WTC11 (cell line): ENCODE results near the gene ZNF608.

ENCODE experiments used
- ELF4 ChIP-seq: sonication (generic); formaldehyde crosslinking; IDR thresholded peaks from 2 replicates; pipeline ENCODE4 v1.8.1; 2022; ENCODE audit warnings: low read depth, mild to moderate bottlenecking, moderate library complexity, missing genetic modification reagents
- NR3C1 ChIP-seq: sonication (generic); formaldehyde crosslinking; conservative IDR thresholded peaks from 2 replicates; pipeline ENCODE4 v1.8.1; 2023; ENCODE audit warnings: low read depth, mild to moderate bottlenecking, missing genetic modification reagents
- RORB ChIP-seq: fragments of 250-450 bp; sonication (Bioruptor Pico); IDR thresholded peaks from 2 replicates; pipeline ENCODE4 v1.9.0; 2021; ENCODE audit warnings: mild to moderate bottlenecking
- TF ChIP-seq, protein P1 (sequence below): sonication (generic); formaldehyde crosslinking; IDR thresholded peaks from 2 replicates; pipeline ENCODE4 v1.8.0; 2022; ENCODE audit warnings: mild to moderate bottlenecking, missing genetic modification reagents
- TF ChIP-seq, protein P2 (sequence below): fragments of 200-600 bp; IDR thresholded peaks from 2 replicates; pipeline ENCODE4 v1.8.0; 2022; ENCODE audit warnings: antibody characterized with exemption
- TF ChIP-seq, protein P3 (sequence below): sonication (generic); formaldehyde crosslinking; IDR thresholded peaks from 2 replicates; pipeline ENCODE4 v1.8.1; 2023; ENCODE audit warnings: mild to moderate bottlenecking, missing genetic modification reagents, borderline replicate concordance

DNA sequence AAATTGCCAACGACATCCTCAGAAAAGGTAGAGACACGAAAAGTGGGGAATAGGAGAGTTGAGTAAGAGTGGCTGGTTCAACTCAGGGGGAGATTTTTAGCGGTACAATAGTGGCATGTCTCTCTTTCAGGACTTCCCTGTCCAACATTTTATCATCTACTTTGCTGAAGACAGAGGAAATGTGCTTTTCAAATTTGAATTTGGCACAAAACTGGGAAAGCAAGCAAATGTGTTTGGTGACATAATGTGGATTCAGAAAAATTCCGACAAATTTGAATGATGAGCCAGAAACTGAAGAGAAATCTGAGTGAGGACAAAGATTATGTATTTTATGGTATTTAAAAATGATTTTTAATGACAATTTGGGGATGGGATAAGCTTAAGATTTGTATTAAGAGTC, 33.6 kb upstream of the ZNF608 start:
- TF ChIP-seq, protein P1, sequence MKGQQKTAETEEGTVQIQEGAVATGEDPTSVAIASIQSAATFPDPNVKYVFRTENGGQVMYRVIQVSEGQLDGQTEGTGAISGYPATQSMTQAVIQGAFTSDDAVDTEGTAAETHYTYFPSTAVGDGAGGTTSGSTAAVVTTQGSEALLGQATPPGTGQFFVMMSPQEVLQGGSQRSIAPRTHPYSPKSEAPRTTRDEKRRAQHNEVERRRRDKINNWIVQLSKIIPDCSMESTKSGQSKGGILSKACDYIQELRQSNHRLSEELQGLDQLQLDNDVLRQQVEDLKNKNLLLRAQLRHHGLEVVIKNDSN = no peak
- TF ChIP-seq ELF4 (no peak), NR3C1 (CRISPR knock-in tag) (no peak), RORB (no peak)
- TF ChIP-seq, protein P2, sequence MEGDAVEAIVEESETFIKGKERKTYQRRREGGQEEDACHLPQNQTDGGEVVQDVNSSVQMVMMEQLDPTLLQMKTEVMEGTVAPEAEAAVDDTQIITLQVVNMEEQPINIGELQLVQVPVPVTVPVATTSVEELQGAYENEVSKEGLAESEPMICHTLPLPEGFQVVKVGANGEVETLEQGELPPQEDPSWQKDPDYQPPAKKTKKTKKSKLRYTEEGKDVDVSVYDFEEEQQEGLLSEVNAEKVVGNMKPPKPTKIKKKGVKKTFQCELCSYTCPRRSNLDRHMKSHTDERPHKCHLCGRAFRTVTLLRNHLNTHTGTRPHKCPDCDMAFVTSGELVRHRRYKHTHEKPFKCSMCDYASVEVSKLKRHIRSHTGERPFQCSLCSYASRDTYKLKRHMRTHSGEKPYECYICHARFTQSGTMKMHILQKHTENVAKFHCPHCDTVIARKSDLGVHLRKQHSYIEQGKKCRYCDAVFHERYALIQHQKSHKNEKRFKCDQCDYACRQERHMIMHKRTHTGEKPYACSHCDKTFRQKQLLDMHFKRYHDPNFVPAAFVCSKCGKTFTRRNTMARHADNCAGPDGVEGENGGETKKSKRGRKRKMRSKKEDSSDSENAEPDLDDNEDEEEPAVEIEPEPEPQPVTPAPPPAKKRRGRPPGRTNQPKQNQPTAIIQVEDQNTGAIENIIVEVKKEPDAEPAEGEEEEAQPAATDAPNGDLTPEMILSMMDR = no peak
- TF ChIP-seq, protein P3, sequence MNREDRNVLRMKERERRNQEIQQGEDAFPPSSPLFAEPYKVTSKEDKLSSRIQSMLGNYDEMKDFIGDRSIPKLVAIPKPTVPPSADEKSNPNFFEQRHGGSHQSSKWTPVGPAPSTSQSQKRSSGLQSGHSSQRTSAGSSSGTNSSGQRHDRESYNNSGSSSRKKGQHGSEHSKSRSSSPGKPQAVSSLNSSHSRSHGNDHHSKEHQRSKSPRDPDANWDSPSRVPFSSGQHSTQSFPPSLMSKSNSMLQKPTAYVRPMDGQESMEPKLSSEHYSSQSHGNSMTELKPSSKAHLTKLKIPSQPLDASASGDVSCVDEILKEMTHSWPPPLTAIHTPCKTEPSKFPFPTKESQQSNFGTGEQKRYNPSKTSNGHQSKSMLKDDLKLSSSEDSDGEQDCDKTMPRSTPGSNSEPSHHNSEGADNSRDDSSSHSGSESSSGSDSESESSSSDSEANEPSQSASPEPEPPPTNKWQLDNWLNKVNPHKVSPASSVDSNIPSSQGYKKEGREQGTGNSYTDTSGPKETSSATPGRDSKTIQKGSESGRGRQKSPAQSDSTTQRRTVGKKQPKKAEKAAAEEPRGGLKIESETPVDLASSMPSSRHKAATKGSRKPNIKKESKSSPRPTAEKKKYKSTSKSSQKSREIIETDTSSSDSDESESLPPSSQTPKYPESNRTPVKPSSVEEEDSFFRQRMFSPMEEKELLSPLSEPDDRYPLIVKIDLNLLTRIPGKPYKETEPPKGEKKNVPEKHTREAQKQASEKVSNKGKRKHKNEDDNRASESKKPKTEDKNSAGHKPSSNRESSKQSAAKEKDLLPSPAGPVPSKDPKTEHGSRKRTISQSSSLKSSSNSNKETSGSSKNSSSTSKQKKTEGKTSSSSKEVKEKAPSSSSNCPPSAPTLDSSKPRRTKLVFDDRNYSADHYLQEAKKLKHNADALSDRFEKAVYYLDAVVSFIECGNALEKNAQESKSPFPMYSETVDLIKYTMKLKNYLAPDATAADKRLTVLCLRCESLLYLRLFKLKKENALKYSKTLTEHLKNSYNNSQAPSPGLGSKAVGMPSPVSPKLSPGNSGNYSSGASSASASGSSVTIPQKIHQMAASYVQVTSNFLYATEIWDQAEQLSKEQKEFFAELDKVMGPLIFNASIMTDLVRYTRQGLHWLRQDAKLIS (CRISPR knock-in tag) = no peak
